ENCODE results near the gene USP48. TPM values are rescaled to one million over a fixed set of nuclear protein-coding genes. Genes with fewer than 3 reads are reported as not detected.

USP48 gene
- total and polyA plus RNA-seq, 2 of the 13 experiments (the other 11 are each of a cell fraction or from before 2014, with no cell fraction given) = 30.4 to 30.7 TPM

- TF ChIP-seq, protein P1, sequence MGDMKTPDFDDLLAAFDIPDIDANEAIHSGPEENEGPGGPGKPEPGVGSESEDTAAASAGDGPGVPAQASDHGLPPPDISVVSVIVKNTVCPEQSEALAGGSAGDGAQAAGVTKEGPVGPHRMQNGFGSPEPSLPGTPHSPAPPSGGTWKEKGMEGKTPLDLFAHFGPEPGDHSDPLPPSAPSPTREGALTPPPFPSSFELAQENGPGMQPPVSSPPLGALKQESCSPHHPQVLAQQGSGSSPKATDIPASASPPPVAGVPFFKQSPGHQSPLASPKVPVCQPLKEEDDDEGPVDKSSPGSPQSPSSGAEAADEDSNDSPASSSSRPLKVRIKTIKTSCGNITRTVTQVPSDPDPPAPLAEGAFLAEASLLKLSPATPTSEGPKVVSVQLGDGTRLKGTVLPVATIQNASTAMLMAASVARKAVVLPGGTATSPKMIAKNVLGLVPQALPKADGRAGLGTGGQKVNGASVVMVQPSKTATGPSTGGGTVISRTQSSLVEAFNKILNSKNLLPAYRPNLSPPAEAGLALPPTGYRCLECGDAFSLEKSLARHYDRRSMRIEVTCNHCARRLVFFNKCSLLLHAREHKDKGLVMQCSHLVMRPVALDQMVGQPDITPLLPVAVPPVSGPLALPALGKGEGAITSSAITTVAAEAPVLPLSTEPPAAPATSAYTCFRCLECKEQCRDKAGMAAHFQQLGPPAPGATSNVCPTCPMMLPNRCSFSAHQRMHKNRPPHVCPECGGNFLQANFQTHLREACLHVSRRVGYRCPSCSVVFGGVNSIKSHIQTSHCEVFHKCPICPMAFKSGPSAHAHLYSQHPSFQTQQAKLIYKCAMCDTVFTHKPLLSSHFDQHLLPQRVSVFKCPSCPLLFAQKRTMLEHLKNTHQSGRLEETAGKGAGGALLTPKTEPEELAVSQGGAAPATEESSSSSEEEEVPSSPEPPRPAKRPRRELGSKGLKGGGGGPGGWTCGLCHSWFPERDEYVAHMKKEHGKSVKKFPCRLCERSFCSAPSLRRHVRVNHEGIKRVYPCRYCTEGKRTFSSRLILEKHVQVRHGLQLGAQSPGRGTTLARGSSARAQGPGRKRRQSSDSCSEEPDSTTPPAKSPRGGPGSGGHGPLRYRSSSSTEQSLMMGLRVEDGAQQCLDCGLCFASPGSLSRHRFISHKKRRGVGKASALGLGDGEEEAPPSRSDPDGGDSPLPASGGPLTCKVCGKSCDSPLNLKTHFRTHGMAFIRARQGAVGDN (CRISPR knock-in tag; IDR thresholded peaks at IDR 0.05) = peak; percentile 66
- TF ChIP-seq RFX1 (IDR thresholded peaks at IDR 0.05) = no peak
- 0 out of 2 replicates have a peak, but pooled peaks have one; percentile 14 for TF ChIP-seq ZFX (CRISPR knock-in tag; IDR thresholded peaks at IDR 0.05; ENCODE audit: low read depth)
- TF ChIP-seq, protein P2, sequence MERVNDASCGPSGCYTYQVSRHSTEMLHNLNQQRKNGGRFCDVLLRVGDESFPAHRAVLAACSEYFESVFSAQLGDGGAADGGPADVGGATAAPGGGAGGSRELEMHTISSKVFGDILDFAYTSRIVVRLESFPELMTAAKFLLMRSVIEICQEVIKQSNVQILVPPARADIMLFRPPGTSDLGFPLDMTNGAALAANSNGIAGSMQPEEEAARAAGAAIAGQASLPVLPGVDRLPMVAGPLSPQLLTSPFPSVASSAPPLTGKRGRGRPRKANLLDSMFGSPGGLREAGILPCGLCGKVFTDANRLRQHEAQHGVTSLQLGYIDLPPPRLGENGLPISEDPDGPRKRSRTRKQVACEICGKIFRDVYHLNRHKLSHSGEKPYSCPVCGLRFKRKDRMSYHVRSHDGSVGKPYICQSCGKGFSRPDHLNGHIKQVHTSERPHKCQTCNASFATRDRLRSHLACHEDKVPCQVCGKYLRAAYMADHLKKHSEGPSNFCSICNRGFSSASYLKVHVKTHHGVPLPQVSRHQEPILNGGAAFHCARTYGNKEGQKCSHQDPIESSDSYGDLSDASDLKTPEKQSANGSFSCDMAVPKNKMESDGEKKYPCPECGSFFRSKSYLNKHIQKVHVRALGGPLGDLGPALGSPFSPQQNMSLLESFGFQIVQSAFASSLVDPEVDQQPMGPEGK (CRISPR knock-in tag; IDR thresholded peaks at IDR 0.05) = peak; percentile 43; the same call in 1 of the 2 replicates
- TF ChIP-seq, protein P3, sequence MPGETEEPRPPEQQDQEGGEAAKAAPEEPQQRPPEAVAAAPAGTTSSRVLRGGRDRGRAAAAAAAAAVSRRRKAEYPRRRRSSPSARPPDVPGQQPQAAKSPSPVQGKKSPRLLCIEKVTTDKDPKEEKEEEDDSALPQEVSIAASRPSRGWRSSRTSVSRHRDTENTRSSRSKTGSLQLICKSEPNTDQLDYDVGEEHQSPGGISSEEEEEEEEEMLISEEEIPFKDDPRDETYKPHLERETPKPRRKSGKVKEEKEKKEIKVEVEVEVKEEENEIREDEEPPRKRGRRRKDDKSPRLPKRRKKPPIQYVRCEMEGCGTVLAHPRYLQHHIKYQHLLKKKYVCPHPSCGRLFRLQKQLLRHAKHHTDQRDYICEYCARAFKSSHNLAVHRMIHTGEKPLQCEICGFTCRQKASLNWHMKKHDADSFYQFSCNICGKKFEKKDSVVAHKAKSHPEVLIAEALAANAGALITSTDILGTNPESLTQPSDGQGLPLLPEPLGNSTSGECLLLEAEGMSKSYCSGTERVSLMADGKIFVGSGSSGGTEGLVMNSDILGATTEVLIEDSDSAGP (CRISPR knock-in tag; IDR thresholded peaks at IDR 0.05; ENCODE audit: borderline replicate concordance) = peak; percentile 47; the same call in 1 of the 2 replicates
- no peak for TF ChIP-seq ELF3 (CRISPR knock-in tag; IDR thresholded peaks at IDR 0.05)
- no peak; the same call in 1 of the 2 replicates for TF ChIP-seq HOXA3 (CRISPR knock-in tag; IDR thresholded peaks at IDR 0.05)
- no peak for TF ChIP-seq ZNF441 (CRISPR knock-in tag; IDR thresholded peaks at IDR 0.05; ENCODE audit: borderline replicate concordance)
- no peak for TF ChIP-seq RBAK (CRISPR knock-in tag; IDR thresholded peaks at IDR 0.05)
- no peak for TF ChIP-seq KLF9 (CRISPR knock-in tag; IDR thresholded peaks at IDR 0.05; ENCODE audit: low read depth)
- no peak for TF ChIP-seq TGIF2 (CRISPR knock-in tag; IDR thresholded peaks at IDR 0.05)
- peak; percentile 41; the same call in 1 of the 2 replicates for TF ChIP-seq KDM2A (CRISPR knock-in tag; IDR thresholded peaks at IDR 0.05; ENCODE audit: borderline replicate concordance, low read depth)
- no peak for TF ChIP-seq SOX6 (IDR thresholded peaks at IDR 0.05)
- TF ChIP-seq SOX6 (CRISPR knock-in tag; IDR thresholded peaks at IDR 0.05) = peak; percentile 19; the same call in 1 of the 2 replicates
- no peak for TF ChIP-seq ZNF782 (CRISPR knock-in tag; IDR thresholded peaks at IDR 0.05; ENCODE audit: borderline replicate concordance)
- TF ChIP-seq, protein P4, sequence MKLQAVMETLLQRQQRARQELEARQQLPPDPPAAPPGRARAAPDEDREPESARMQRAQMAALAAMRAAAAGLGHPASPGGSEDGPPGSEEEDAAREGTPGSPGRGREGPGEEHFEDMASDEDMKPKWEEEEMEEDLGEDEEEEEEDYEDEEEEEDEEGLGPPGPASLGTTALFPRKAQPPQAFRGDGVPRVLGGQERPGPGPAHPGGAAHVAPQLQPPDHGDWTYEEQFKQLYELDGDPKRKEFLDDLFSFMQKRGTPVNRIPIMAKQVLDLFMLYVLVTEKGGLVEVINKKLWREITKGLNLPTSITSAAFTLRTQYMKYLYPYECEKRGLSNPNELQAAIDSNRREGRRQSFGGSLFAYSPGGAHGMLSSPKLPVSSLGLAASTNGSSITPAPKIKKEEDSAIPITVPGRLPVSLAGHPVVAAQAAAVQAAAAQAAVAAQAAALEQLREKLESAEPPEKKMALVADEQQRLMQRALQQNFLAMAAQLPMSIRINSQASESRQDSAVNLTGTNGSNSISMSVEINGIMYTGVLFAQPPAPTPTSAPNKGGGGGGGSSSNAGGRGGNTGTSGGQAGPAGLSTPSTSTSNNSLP (IDR thresholded peaks at IDR 0.05; ENCODE audit: low read depth, low read length) = no peak
- TF ChIP-seq TBX2 (CRISPR knock-in tag; IDR thresholded peaks at IDR 0.05; ENCODE audit: borderline replicate concordance) = no peak
- no peak for TF ChIP-seq ERF (CRISPR knock-in tag; IDR thresholded peaks at IDR 0.05)
- TF ChIP-seq GLMP (CRISPR knock-in tag; IDR thresholded peaks at IDR 0.05; ENCODE audit: borderline replicate concordance) = no peak
These were observed 119.5 kb downstream of the USP48 start (continued) for GRCh38 chr1:21663248-21663950.
